ENCODE measurements around the gene CADPS2.

DNA sequence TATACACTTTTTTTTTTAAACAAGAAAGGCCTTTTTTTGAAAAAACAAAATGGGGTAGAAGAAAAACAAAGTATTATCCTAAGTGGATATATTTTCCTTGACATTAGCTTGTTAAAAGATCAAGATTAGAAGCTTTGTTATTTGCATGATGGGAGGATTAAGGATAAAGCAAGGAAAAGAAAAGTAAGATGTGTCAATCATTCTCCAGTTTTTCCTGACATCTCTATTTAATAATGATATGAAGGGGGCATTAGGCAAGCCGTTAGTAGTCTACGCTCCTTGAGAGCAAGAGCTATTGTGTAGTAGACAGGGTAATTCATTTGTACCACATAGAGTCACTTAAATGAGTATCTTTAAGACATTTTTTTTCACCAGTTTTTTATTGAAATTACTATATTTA is 324.9 kb downstream of the CADPS2 start:
- TF ChIP-seq, protein P1, sequence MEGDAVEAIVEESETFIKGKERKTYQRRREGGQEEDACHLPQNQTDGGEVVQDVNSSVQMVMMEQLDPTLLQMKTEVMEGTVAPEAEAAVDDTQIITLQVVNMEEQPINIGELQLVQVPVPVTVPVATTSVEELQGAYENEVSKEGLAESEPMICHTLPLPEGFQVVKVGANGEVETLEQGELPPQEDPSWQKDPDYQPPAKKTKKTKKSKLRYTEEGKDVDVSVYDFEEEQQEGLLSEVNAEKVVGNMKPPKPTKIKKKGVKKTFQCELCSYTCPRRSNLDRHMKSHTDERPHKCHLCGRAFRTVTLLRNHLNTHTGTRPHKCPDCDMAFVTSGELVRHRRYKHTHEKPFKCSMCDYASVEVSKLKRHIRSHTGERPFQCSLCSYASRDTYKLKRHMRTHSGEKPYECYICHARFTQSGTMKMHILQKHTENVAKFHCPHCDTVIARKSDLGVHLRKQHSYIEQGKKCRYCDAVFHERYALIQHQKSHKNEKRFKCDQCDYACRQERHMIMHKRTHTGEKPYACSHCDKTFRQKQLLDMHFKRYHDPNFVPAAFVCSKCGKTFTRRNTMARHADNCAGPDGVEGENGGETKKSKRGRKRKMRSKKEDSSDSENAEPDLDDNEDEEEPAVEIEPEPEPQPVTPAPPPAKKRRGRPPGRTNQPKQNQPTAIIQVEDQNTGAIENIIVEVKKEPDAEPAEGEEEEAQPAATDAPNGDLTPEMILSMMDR (IDR thresholded peaks at IDR 0.05; ENCODE audit: borderline replicate concordance, extremely low read depth, low read length, poor library complexity, severe bottlenecking) = no peak
- no peak for TF ChIP-seq EZH2 (IDR thresholded peaks at IDR 0.05; ENCODE audit: borderline replicate concordance, low read depth, low read length, severe bottlenecking)
